Activated CD4-positive, alpha-beta T cell treated with anti-CD3 and anti-CD28 coated beads, Interleukin-2, amount 10 ng/mL, durations not matched to agents 7 days and 5 days (primary cell): Measurements from ENCODE around the gene TCFL5. TPM values are rescaled to one million over a fixed set of nuclear protein-coding genes. Genes with fewer than 3 reads are reported as not detected.
A peak's percentile ranks its signal among the peaks of the same experiment; 100 is the strongest.

ENCODE experiments used
- CTCF ChIA-PET: fragments of 350-600 bp; sonication (Branson Sonifier 250); formaldehyde crosslinking; loops from one replicate; lab custom pipeline; 2021; ENCODE audit warnings: antibody characterized with exemption; lab: Charles Lee
- POLR2A ChIA-PET: fragments of 350-600 bp; sonication (Branson Sonifier 250); formaldehyde crosslinking; loops from one replicate; lab custom pipeline; 2021; ENCODE audit warnings: antibody characterized with exemption; lab: Charles Lee
- DNase-seq: peaks from one replicate; pipeline ENCODE4 v3.0.0-alpha.2; 2020
- H3K27ac Mint-ChIP-seq: one replicate; pipeline ENCODE4 v1.8.0; 2021; ENCODE audit warnings: mild to moderate bottlenecking, moderate library complexity, mixed read lengths
- H3K27me3 Mint-ChIP-seq: one replicate; pipeline ENCODE4 v1.8.0; 2021; ENCODE audit warnings: mixed read lengths
- H3K36me3 Mint-ChIP-seq: one replicate; pipeline ENCODE4 v1.8.0; 2021; ENCODE audit warnings: low read depth, mixed read lengths
- H3K4me1 Mint-ChIP-seq: one replicate; pipeline ENCODE4 v1.8.0; 2021; ENCODE audit warnings: mixed read lengths
- H3K4me3 Mint-ChIP-seq: one replicate; pipeline ENCODE4 v1.8.0; 2021; ENCODE audit warnings: mild to moderate bottlenecking, moderate library complexity, mixed read lengths
- H3K9me3 Mint-ChIP-seq: one replicate; pipeline ENCODE4 v1.8.0; 2021; ENCODE audit warnings: mixed read lengths
- total RNA-seq, 2 experiments: library from RNA; stranded (reverse); gene quantifications; one replicate each; pipeline ENCODE4 v1.2.3, GENCODE V29; 2021

Gene TCFL5
- total RNA-seq, 2 experiments from 2014 or later, result 7.9 to 8.4 TPM

GRCh38 chr20:62802026-62802712, 59.5 kb downstream of the TCFL5 start:
- ChIA-PET POLR2A (no interaction called here), CTCF (interaction anchor here (1.1 kb wide), 1 partner anchor 9 kb away, joined by 3 read pairs; no protein-coding TSS in a partner anchor)
- Mint-ChIP-seq H3K27ac (no peak overlapping the region), H3K27me3 (no peaks in the 10 kb centered on the region), H3K4me3 (no peak overlapping the region), H3K36me3 (peaks cover 24% of the 10 kb centered on the region), H3K9me3 (no peaks in the 10 kb centered on the region), H3K4me1 (peaks cover 44% of the 10 kb centered on the region)
- DNase-seq, result no peak

GRCh38 chr20:62801284-62802010, 60.2 kb downstream of the TCFL5 start:
- no peak overlapping the region for H3K27ac Mint-ChIP-seq
- no peaks in the 10 kb centered on the region for H3K9me3 Mint-ChIP-seq
- H3K4me3 Mint-ChIP-seq, result no peak overlapping the region
- POLR2A ChIA-PET, result no interaction called here
- CTCF ChIA-PET, result interaction anchor here (1.1 kb wide), 1 partner anchor 10 kb away, joined by 3 read pairs; no protein-coding TSS in a partner anchor
- no peak for DNase-seq
- no peaks in the 10 kb centered on the region for H3K27me3 Mint-ChIP-seq
- H3K36me3 Mint-ChIP-seq, result peaks cover 21% of the 10 kb centered on the region
- H3K4me1 Mint-ChIP-seq, result peaks cover 41% of the 10 kb centered on the region

- POLR2A ChIA-PET, result no interaction called here
- Mint-ChIP-seq H3K4me1 (peaks cover 38% of the 10 kb centered on the region), H3K9me3 (no peaks in the 10 kb centered on the region), H3K4me3 (no peak overlapping the region), H3K27me3 (no peaks in the 10 kb centered on the region), H3K27ac (no peak overlapping the region), H3K36me3 (peaks cover 21% of the 10 kb centered on the region)
- no peak for DNase-seq
- CTCF ChIA-PET, result interaction anchor here (1.1 kb wide), 1 partner anchor 10 kb away, joined by 3 read pairs; no protein-coding TSS in a partner anchor
These were observed 61.0 kb downstream of the TCFL5 start for GRCh38 chr20:62800314-62801259.

GRCh38 chr20:62799873-62800272, 61.7 kb downstream of the TCFL5 start:
- H3K27ac Mint-ChIP-seq, result no peak overlapping the region
- POLR2A ChIA-PET, result no interaction called here
- H3K4me1 Mint-ChIP-seq, result peaks cover 39% of the 10 kb centered on the region
- H3K36me3 Mint-ChIP-seq, result peaks cover 21% of the 10 kb centered on the region
- no peaks in the 10 kb centered on the region for H3K9me3 Mint-ChIP-seq
- no peak for DNase-seq
- no peak overlapping the region for H3K4me3 Mint-ChIP-seq
- no peaks in the 10 kb centered on the region for H3K27me3 Mint-ChIP-seq
- CTCF ChIA-PET, result no interaction called here

GRCh38 chr20:62799459-62799858, 62.2 kb downstream of the TCFL5 start:
- Mint-ChIP-seq H3K27ac (no peak overlapping the region), H3K27me3 (no peaks in the 10 kb centered on the region), H3K36me3 (peaks cover 20% of the 10 kb centered on the region), H3K4me1 (peaks cover 42% of the 10 kb centered on the region), H3K4me3 (no peak overlapping the region), H3K9me3 (no peaks in the 10 kb centered on the region)
- POLR2A ChIA-PET, result no interaction called here
- DNase-seq, result no peak
- CTCF ChIA-PET, result no interaction called here

GRCh38 chr20:62799036-62799435, 62.6 kb downstream of the TCFL5 start:
- Mint-ChIP-seq H3K9me3 (no peaks in the 10 kb centered on the region), H3K27me3 (no peaks in the 10 kb centered on the region), H3K27ac (no peak overlapping the region), H3K4me1 (peaks cover 39% of the 10 kb centered on the region), H3K4me3 (no peak overlapping the region), H3K36me3 (peaks cover 20% of the 10 kb centered on the region)
- DNase-seq, result no peak
- ChIA-PET CTCF (no interaction called here), POLR2A (no interaction called here)

GRCh38 chr20:62797671-62798532, 63.7 kb downstream of the TCFL5 start:
- ChIA-PET POLR2A (no interaction called here), CTCF (interaction anchor here (2.3 kb wide), 1 partner anchor 10 kb away, joined by 15 read pairs; no protein-coding TSS in a partner anchor)
- DNase-seq, result no peak
- Mint-ChIP-seq H3K4me3 (peak overlapping the region; percentile 78), H3K27ac (peak overlapping the region; percentile 82), H3K27me3 (no peaks in the 10 kb centered on the region), H3K36me3 (peaks cover 20% of the 10 kb centered on the region), H3K9me3 (no peaks in the 10 kb centered on the region), H3K4me1 (peaks cover 38% of the 10 kb centered on the region)

GRCh38 chr20:62796699-62797491, 64.7 kb downstream of the TCFL5 start:
- Mint-ChIP-seq H3K4me3 (peak overlapping the region; percentile 78), H3K4me1 (peaks cover 43% of the 10 kb centered on the region), H3K9me3 (no peaks in the 10 kb centered on the region), H3K27ac (peak overlapping the region; percentile 82), H3K36me3 (peaks cover 20% of the 10 kb centered on the region), H3K27me3 (no peaks in the 10 kb centered on the region)
- ChIA-PET POLR2A (interaction anchor here (1.0 kb wide), 1 partner anchor 56 kb away, joined by 4 read pairs; no protein-coding TSS in a partner anchor), CTCF (interaction anchor here (0.9 to 2.3 kb wide), 3 partner anchors 11 to 142 kb away, joined by 3 to 15 read pairs (median 3); no protein-coding TSS in a partner anchor)
- no peak for DNase-seq

- ChIA-PET CTCF (interaction anchor here (1.2 to 1.7 kb wide), 4 partner anchors 10 to 296 kb away, joined by 4 to 5 read pairs (median 4); no protein-coding TSS in a partner anchor), POLR2A (interaction anchor here (0.7 kb wide), 1 partner anchor 12 kb away, joined by 3 read pairs; no protein-coding TSS in a partner anchor)
- peak overlapping the region; percentile 72 for H3K4me3 Mint-ChIP-seq
- H3K4me1 Mint-ChIP-seq, result peaks cover 54% of the 10 kb centered on the region
- H3K27ac Mint-ChIP-seq, result peak overlapping the region; percentile 90
- peaks cover 18% of the 10 kb centered on the region for H3K36me3 Mint-ChIP-seq
- peak; percentile 70 for DNase-seq
- no peaks in the 10 kb centered on the region for H3K9me3 Mint-ChIP-seq
- no peaks in the 10 kb centered on the region for H3K27me3 Mint-ChIP-seq
These were observed 66.4 kb downstream of the TCFL5 start for GRCh38 chr20:62795023-62795761.

GRCh38 chr20:62794007-62794724, 67.5 kb downstream of the TCFL5 start:
- H3K4me3 Mint-ChIP-seq, result peak overlapping the region; percentile 72
- H3K27ac Mint-ChIP-seq, result peak overlapping the region; percentile 93
- peaks cover 53% of the 10 kb centered on the region for H3K4me1 Mint-ChIP-seq
- no peaks in the 10 kb centered on the region for H3K9me3 Mint-ChIP-seq
- H3K27me3 Mint-ChIP-seq, result no peaks in the 10 kb centered on the region
- DNase-seq, result peak; percentile 95
- ChIA-PET CTCF (interaction anchor here (0.6 to 1.7 kb wide), 9 partner anchors 10 to 295 kb away, joined by 3 to 8 read pairs (median 4); no protein-coding TSS in a partner anchor), POLR2A (interaction anchor here (0.8 to 1.0 kb wide), 2 partner anchors 47 to 170 kb away, joined by 3 to 5 read pairs; no protein-coding TSS in a partner anchor)
- peaks cover 8% of the 10 kb centered on the region for H3K36me3 Mint-ChIP-seq
